ENCODE data around the gene DDX50.

The DDX50 gene

DNA sequence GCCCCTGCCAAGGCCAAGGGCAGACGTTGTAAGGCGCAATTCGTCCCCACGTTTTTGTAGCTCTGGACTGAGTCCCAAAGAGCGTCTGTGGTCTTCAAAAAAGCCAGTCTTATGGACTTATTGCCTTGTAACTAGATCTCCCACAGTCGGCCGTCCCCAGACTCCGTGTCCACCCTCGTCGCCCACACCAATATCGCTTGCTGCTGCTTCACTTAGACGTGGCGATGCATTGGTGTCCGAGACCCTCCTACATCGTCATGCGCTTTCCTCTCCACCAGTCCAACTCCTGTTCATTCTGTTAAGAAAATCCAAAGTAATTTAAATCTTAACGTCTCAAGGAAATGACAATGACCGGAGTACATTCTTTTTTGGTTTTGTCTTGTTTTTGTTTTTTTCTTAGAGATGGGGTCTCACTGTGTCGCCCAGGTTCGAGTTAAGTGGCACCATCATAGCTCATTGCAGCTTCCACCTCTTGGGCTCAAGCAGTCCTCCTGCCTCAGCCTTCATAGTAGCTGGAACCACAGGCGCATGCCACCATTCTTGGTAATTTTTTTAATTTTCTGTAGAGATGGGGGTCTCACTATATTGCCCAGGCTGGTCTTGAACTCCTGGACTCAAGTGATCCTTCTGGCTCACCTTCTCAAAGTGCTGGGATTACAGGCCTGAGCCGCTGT, 88.3 kb downstream of the DDX50 start:
- H3K4me1 ChIP-seq (ENCODE audit: control insufficient read depth, insufficient read depth, low read length) = peaks cover 4% of the 10 kb centered on the region
- H3K36me3 ChIP-seq (ENCODE audit: control insufficient read depth, insufficient read depth, low read length) = peaks cover 2% of the 10 kb centered on the region
- H3K9ac ChIP-seq (ENCODE audit: low read depth, low read length) = peak overlapping the region; percentile 91
- H3K9me3 ChIP-seq (ENCODE audit: control insufficient read depth, insufficient read depth, low read length) = no peaks in the 10 kb centered on the region
- peak overlapping the region; percentile 94 for H3K4me3 ChIP-seq (ENCODE audit: low read depth, low read length)
- H3K27me3 ChIP-seq (ENCODE audit: control insufficient read depth, insufficient read depth, low read length) = no peaks in the 10 kb centered on the region

DNA sequence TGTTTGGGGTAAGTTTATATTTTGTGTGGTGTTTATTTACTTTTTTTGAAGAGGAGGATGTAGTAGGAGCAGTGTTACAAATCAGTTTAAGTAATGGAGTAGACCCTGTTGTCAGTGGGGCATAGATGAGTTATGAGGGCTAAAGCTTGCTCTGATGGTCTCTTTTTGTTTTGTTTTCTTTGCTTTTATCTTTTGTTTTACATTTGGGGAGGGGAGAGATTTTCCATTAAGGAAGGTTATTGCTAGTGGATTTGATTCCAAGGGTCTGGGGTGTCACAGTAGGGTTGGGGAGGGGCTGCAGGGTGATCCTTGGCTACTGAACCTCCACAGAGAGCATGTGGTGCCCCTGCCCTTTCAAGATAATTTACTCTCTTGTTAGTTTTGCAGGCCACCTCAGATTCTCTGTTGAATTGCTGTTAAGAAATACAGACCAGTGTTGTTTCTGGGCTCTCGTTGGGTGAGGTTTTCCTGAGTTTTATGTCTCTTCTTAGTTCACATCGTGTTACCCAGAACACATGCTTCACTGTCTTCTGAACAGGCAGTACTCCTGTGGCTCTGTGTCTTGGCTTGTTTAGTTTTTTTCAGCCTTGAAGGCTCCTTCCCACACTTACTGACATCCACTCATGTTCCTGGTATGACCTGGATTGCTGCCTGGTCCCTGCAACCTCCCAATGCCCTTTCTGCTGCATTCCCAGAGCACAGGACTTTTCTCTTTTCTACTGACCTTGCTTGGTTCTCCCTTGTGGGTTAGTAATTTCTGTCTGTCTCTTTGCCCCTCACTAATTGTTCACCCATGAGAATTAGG, 91.7 kb downstream of the DDX50 start:
- Histone ChIP-seq H3K9ac (ENCODE audit: low read depth, low read length) (peak overlapping the region; percentile 37), H3K4me3 (ENCODE audit: low read depth, low read length) (no peak overlapping the region), H3K27me3 (ENCODE audit: control insufficient read depth, insufficient read depth, low read length) (no peaks in the 10 kb centered on the region), H3K36me3 (ENCODE audit: control insufficient read depth, insufficient read depth, low read length) (peaks cover 2% of the 10 kb centered on the region), H3K4me1 (ENCODE audit: control insufficient read depth, insufficient read depth, low read length) (peaks cover 4% of the 10 kb centered on the region), H3K9me3 (ENCODE audit: control insufficient read depth, insufficient read depth, low read length) (no peaks in the 10 kb centered on the region)

All from iPS-15b (cell line).